Endothelial cell of umbilical vein (primary cell): Measurements from ENCODE around the gene RSPH6A. TPM values are rescaled to one million over a fixed set of nuclear protein-coding genes. Genes with fewer than 3 reads are reported as not detected.

Experiments used
- BruUV-seq: library from RNA; stranded (reverse); fragments of 400-500 nt; replicated peaks from 2 replicates; lab custom pipeline; 2021; lab: Mats Ljungman, UMichigan
- CTCF ChIA-PET: fragments of 300-600, 350-600 bp; sonication (Branson Sonifier 250); formaldehyde crosslinking; loops from one replicate; lab custom pipeline; 2021; ENCODE audit warnings: antibody characterized with exemption, inconsistent platforms; lab: Charles Lee
- POLR2A ChIA-PET: fragments of 300-600, 350-600 bp; sonication (Branson Sonifier 250); formaldehyde crosslinking; loops from one replicate; lab custom pipeline; 2021; ENCODE audit warnings: antibody characterized with exemption, inconsistent platforms; lab: Charles Lee
- DNase-seq: peaks from one replicate; pipeline ENCODE4 v3.0.0-alpha.2; 2011; ENCODE audit warnings: low read depth, low spot score
- FAIRE-seq: peaks from 2 replicates; lab custom pipeline; 2011; peaks lifted over from hg19 to GRCh38; lab: Jason Lieb, UNC
- H2AFZ ChIP-seq: 2 replicates; pipeline ENCODE4 v1.6.0; 2012; ENCODE audit warnings: low read depth, low read length, control low read depth, inconsistent platforms
- H3K27ac ChIP-seq: 2 replicates; pipeline ENCODE4 v1.5.1; 2011; ENCODE audit warnings: low read depth, mild to moderate bottlenecking, control low read depth, low read length, moderate library complexity; ENCODE audit not compliant: insufficient read depth
- H3K27me3 ChIP-seq, 2 experiments: 2 replicates each; pipeline versions ENCODE4 v1.6.0 to v1.6.1; 2011; ENCODE audit warnings: low read length in 2 of 2, mixed read lengths in 1 of 2; ENCODE audit not compliant: control insufficient read depth in 2 of 2, insufficient read depth in 2 of 2
- H3K36me3 ChIP-seq, 2 experiments: 2 replicates in 1 of 2; 3 replicates in 1 of 2; pipeline ENCODE4 v1.5.1; 2011; ENCODE audit warnings: low read length in 2 of 2, mild to moderate bottlenecking in 1 of 2, moderate library complexity in 1 of 2; ENCODE audit not compliant: control insufficient read depth in 2 of 2, insufficient read depth in 2 of 2; ENCODE audit errors: extremely low read depth in 1 of 2
- H3K4me1 ChIP-seq: 3 replicates; pipeline ENCODE4 v1.5.1; 2011; ENCODE audit warnings: mild to moderate bottlenecking, low read length; ENCODE audit not compliant: control insufficient read depth, insufficient read depth; ENCODE audit errors: extremely low read depth
- H3K4me2 ChIP-seq: 2 replicates; pipeline ENCODE4 v1.6.1; 2011; ENCODE audit warnings: low read length, control low read depth, mixed read lengths; ENCODE audit not compliant: insufficient read depth
- H3K4me3 ChIP-seq, 3 experiments: fragments of 200-600 bp in 1 of 3; sonication (generic), shearing (Covaris generic) in 1 of 3; replicated peaks in 1 of 3; 2 replicates each; pipeline ENCODE4 v1.5.1; 2011 to 2016; ENCODE audit warnings: control low read depth in 3 of 3, low read length in 3 of 3, mild to moderate bottlenecking in 2 of 3, inconsistent platforms in 1 of 3, low read depth in 1 of 3, moderate library complexity in 1 of 3; ENCODE audit not compliant: insufficient read depth in 1 of 3
- H3K79me2 ChIP-seq: 2 replicates; pipeline ENCODE4 v1.6.0; 2012; ENCODE audit warnings: low read length, inconsistent platforms; ENCODE audit not compliant: control insufficient read depth, insufficient read depth
- H3K9ac ChIP-seq: replicated peaks from 2 replicates; pipeline ENCODE3; 2011; ENCODE audit warnings: low read length, control low read depth; ENCODE audit not compliant: insufficient read depth; ENCODE audit errors: extremely low read depth
- H3K9me1 ChIP-seq: replicated peaks from 3 replicates; pipeline ENCODE4 v1.6.0; 2011; ENCODE audit warnings: mild to moderate bottlenecking, low read length; ENCODE audit not compliant: control insufficient read depth, insufficient read depth; ENCODE audit errors: extremely low read depth
- H3K9me3 ChIP-seq: replicated peaks from 2 replicates; pipeline ENCODE4 v1.5.1; 2012; ENCODE audit warnings: low read length, inconsistent platforms; ENCODE audit not compliant: control insufficient read depth, insufficient read depth
- H4K20me1 ChIP-seq: replicated peaks from 2 replicates; pipeline ENCODE3; 2011; ENCODE audit warnings: mild to moderate bottlenecking, low read length; ENCODE audit not compliant: control insufficient read depth, insufficient read depth; ENCODE audit errors: extremely low read depth
- CTCF ChIP-seq, 2 donors: IDR thresholded peaks; 1 replicate in 1 of 2; 2 replicates in 1 of 2; pipeline ENCODE4 v1.5.1; 2011; ENCODE audit warnings: low read length in 2 of 2, mild to moderate bottlenecking in 2 of 2, moderate library complexity in 2 of 2, control low read depth in 1 of 2, inconsistent platforms in 1 of 2, low read depth in 1 of 2; ENCODE audit not compliant: insufficient read depth in 1 of 2; ENCODE audit errors: extremely low read depth in 1 of 2
- EZH2 ChIP-seq: IDR thresholded peaks from 2 replicates; pipeline ENCODE4 v1.6.1; 2012; ENCODE audit warnings: borderline replicate concordance, low read depth, mild to moderate bottlenecking, moderate library complexity, low read length, inconsistent platforms; ENCODE audit not compliant: severe bottlenecking
- FOS ChIP-seq: IDR thresholded peaks from 2 replicates; pipeline ENCODE4 v1.6.1; 2011; ENCODE audit warnings: mild to moderate bottlenecking, low read length, moderate library complexity, borderline replicate concordance; ENCODE audit not compliant: insufficient read depth
- GATA2 ChIP-seq: IDR thresholded peaks from 2 replicates; pipeline ENCODE4 v1.7.0; 2011; ENCODE audit warnings: low read depth, mild to moderate bottlenecking, moderate library complexity, mixed read lengths, low read length; ENCODE audit not compliant: insufficient read length, insufficient read depth
- JUN ChIP-seq: IDR thresholded peaks from 2 replicates; pipeline ENCODE4 v1.6.1; 2011; ENCODE audit warnings: borderline replicate concordance, low read depth; ENCODE audit not compliant: insufficient read length, insufficient read depth
- MAX ChIP-seq: IDR thresholded peaks from 2 replicates; pipeline ENCODE4 v1.6.1; 2011; ENCODE audit not compliant: insufficient read depth, insufficient read length
- MYC ChIP-seq: IDR thresholded peaks from one replicate; pipeline ENCODE4 v1.6.1; 2011; ENCODE audit warnings: mild to moderate bottlenecking, low read depth, low read length
- POLR2A ChIP-seq: IDR thresholded peaks from 2 replicates; pipeline ENCODE4 v1.6.1; 2012; ENCODE audit warnings: low read depth, mild to moderate bottlenecking, control low read depth, low read length
- POLR2AphosphoS5 ChIP-seq: IDR thresholded peaks from 2 replicates; pipeline ENCODE4 v1.6.1; 2012; ENCODE audit warnings: low read depth, mild to moderate bottlenecking, control low read depth, low read length, moderate library complexity; ENCODE audit not compliant: insufficient read depth
- dilution Hi-C: fragments of 300-500 bp; cut with MboI; formaldehyde crosslinking; loops from one replicate; pipeline ENCODE4 v1.15.0; 2019; ENCODE audit warnings: low sequenced_read_pairs; ENCODE audit not compliant: extremely low pct_ligation_motif_present
- intact Hi-C: fragments of 100-400 bp; cut with micrococcal nuclease; formaldehyde crosslinking; loops from one replicate; pipeline ENCODE4 v1.10.0; 2022
- polyA plus RNA-seq, 4 experiments: library from polyadenylated mRNA; depleted of rRNA in 3 of 4; stranded (reverse) in 3 of 4; unstranded in 1 of 4; fragments of >200 nt; gene quantifications; 2 replicates each; pipeline versions ENCODE4 v1.2.1 to v1.2.3, GENCODE V29; 2011 to 2012; ENCODE audit warnings: missing spikeins in 1 of 4
- total RNA-seq: library from RNA; stranded (reverse); gene quantifications from 2 replicates; pipeline ENCODE4 v1.2.3, GENCODE V29; 2021

Gene RSPH6A
- total and polyA plus RNA-seq, 2 donors (not counting 3 experiments of a cell fraction or from before 2014, with no cell fraction given): 0.03 to 0.62 TPM

GRCh38 chr19:45785781-45786532 lies 29.2 kb downstream of the RSPH6A start:
- POLR2A ChIA-PET: no interaction called here
- no TSS peak for BruUV-seq
- no peak for TF ChIP-seq JUN
- TF ChIP-seq POLR2AphosphoS5: no peak
- TF ChIP-seq EZH2: no peak
- TF ChIP-seq FOS: no peak
- TF ChIP-seq GATA2: no peak
- no peak overlapping the region for H3K4me2 ChIP-seq
- CTCF ChIA-PET: no interaction called here
- H3K27me3 ChIP-seq: no peaks in the 10 kb centered on the region
- peaks cover 10 to 31% of the 10 kb centered on the region in 2 experiments for H3K36me3 ChIP-seq
- dilution Hi-C loops (no loop called here), intact Hi-C loops (no loop called here)
- H3K79me2 ChIP-seq: peaks cover 4% of the 10 kb centered on the region
- DNase-seq (no peak), FAIRE-seq (no peak)
- no peaks in the 10 kb centered on the region for H4K20me1 ChIP-seq
- H3K4me1 ChIP-seq: peaks cover 4% of the 10 kb centered on the region
- no peak overlapping the region for H3K27ac ChIP-seq
- H3K9ac ChIP-seq: no peak overlapping the region
- H3K9me1 ChIP-seq: no peaks in the 10 kb centered on the region
- H3K9me3 ChIP-seq: no peaks in the 10 kb centered on the region
- no peak overlapping the region for H3K4me3 ChIP-seq
- H2AFZ ChIP-seq: no peak overlapping the region

GRCh38 chr19:45785097-45785496 lies 30.0 kb downstream of the RSPH6A start:
- H3K9me3 ChIP-seq: no peaks in the 10 kb centered on the region
- no peaks in the 10 kb centered on the region for H4K20me1 ChIP-seq
- FAIRE-seq (no peak), DNase-seq (no peak)
- ChIA-PET POLR2A (no interaction called here), CTCF (interaction anchor here (1.3 kb wide), 1 partner anchor 14 kb away, joined by 3 read pairs; no protein-coding TSS in a partner anchor)
- no peaks in the 10 kb centered on the region for H3K27me3 ChIP-seq
- BruUV-seq: no TSS peak
- no peak overlapping the region for H3K9ac ChIP-seq
- peaks cover 2% of the 10 kb centered on the region for H3K4me1 ChIP-seq
- no peaks in the 10 kb centered on the region for H3K79me2 ChIP-seq
- H2AFZ ChIP-seq: no peak overlapping the region
- no peaks in the 10 kb centered on the region for H3K9me1 ChIP-seq
- H3K27ac ChIP-seq: no peak overlapping the region
- H3K4me3 ChIP-seq: no peak overlapping the region
- intact Hi-C loops: no loop called here
- no peak overlapping the region for H3K4me2 ChIP-seq
- peaks cover 10 to 31% of the 10 kb centered on the region in 2 experiments for H3K36me3 ChIP-seq
- dilution Hi-C loops: no loop called here
- TF ChIP-seq MYC (no peak), EZH2 (no peak), FOS (no peak), POLR2A (no peak), GATA2 (no peak), MAX (no peak), CTCF (IDR thresholded peaks at IDR 0.05; ENCODE audit: extremely low read depth in 1 of 2, insufficient read depth in 1 of 2, low read depth in 1 of 2, low read length in 2 of 2) (no peak), POLR2AphosphoS5 (no peak), JUN (no peak)
